ENCODE data around the gene ADAMTS20. TPM values are rescaled to one million over a fixed set of nuclear protein-coding genes. Genes with fewer than 3 reads are reported as not detected.
"Not testable (repeated sequence)": the region's sequence is repeated elsewhere in the genome, so short reads cannot be mapped to it uniquely, and the experiment has no call there.

The ADAMTS20 gene
- total and polyA plus RNA-seq, 8 donors = not detected

DNA sequence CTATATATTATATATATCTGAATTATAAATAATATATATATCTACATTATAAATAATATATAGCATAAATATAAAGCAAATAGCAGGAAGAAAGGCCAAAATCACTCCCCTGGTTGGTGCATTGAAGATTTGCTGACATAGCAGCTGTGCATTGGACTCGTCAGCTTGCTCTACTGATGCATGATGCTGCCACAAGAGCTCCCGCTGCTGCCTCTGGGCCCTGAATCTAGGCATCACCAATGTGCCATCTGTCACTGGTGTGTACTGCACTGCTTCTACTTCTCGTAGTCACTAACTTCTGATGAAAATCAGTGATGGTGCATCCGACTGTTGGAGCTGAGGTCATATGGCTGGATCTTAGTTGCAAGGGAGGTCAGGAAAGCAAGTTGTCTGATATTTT, 205.0 kb downstream of the ADAMTS20 start:
- no peak for DNase-seq
- no peak for ATAC-seq

DNA sequence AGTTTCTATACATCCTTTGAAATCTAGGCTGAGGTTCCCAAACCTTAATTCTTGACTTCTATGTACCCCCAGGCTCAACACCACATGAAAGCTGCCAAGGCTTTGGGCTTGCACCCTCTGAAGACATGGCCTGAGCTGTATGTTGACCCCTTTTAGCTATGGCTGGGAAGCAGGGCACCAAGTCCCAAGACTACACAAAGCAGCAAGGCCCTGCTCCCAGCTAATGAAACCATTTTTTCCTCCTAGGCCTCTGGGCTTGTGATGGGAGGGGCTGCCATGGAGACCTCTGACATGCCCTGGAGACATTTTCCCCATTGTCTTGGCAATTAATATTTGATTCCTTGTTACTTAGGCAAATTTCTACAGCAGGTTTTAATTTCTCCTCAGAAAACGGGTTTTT, 207.0 kb downstream of the ADAMTS20 start:
- intact Hi-C loops (cut with DNase I) = loop anchor here in 1 of 3 donors (10.0 kb wide), 1 partner anchor 860 kb away; no protein-coding TSS in a partner anchor
- FAIRE-seq (no peak), DNase-seq (no peak), ATAC-seq (no peak)
- Histone ChIP-seq H3K27me3 (no peaks in the 10 kb centered on the region), H3K27ac (no peak overlapping the region), H3K4me1 (no peaks in the 10 kb centered on the region), H3K4me3 (no peak overlapping the region), H3K9me3 (no peaks in the 10 kb centered on the region), H3K36me3 (no peaks in the 10 kb centered on the region)
- WGBS, 2 donors = 56 to 84% methylated on average over 1 of the region's 1 CpG
- TF ChIP-seq, protein P1, sequence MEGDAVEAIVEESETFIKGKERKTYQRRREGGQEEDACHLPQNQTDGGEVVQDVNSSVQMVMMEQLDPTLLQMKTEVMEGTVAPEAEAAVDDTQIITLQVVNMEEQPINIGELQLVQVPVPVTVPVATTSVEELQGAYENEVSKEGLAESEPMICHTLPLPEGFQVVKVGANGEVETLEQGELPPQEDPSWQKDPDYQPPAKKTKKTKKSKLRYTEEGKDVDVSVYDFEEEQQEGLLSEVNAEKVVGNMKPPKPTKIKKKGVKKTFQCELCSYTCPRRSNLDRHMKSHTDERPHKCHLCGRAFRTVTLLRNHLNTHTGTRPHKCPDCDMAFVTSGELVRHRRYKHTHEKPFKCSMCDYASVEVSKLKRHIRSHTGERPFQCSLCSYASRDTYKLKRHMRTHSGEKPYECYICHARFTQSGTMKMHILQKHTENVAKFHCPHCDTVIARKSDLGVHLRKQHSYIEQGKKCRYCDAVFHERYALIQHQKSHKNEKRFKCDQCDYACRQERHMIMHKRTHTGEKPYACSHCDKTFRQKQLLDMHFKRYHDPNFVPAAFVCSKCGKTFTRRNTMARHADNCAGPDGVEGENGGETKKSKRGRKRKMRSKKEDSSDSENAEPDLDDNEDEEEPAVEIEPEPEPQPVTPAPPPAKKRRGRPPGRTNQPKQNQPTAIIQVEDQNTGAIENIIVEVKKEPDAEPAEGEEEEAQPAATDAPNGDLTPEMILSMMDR (IDR thresholded peaks at IDR 0.05) = no peak

More for the DNA sequence above, 205.0 kb downstream of the ADAMTS20 start:
- H3K9me3 ChIP-seq = no peaks in the 10 kb centered on the region
- TF ChIP-seq, protein P1 (IDR thresholded peaks at IDR 0.05) = no peak
- no peak overlapping the region for H3K27ac ChIP-seq
- H3K4me1 ChIP-seq = no peaks in the 10 kb centered on the region
- no peak for FAIRE-seq
- no peak overlapping the region for H3K4me3 ChIP-seq
- H3K27me3 ChIP-seq = no peaks in the 10 kb centered on the region
- no peaks in the 10 kb centered on the region for H3K36me3 ChIP-seq
- intact Hi-C loops (cut with DNase I) = loop anchor here in 1 of 3 donors (10.0 kb wide), 1 partner anchor 862 kb away; no protein-coding TSS in a partner anchor
- 80 to 92% methylated on average over 4 of the region's 4 CpGs for WGBS, 2 donors

DNA sequence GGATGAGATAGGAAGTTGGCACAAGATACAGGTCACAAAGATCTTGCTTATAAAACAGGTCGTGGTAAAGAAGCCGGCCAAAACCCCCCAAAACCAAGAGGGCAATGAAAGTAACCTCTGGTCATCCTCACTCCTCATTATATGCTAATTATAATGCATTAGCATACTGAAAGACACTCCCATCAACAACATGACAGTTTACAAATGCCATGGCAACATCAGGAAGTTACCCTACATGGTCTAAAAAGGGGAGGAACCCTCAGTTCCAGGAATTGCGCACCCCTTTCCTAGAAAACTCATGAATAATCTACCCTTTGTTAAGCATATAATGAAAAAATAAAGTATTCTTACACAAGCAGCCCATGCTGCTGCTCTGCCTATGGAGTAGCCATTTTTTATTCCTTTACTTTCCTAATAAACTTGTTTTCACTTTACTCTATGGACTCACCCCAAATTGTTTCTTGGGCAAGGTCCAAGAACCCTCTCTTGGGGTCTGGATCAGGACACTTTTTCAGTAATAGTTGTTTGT, 210.2 kb downstream of the ADAMTS20 start:
- not testable (repeated sequence) for H3K27me3 ChIP-seq, H3K9me3 ChIP-seq, ATAC-seq, H3K4me1 ChIP-seq, DNase-seq, FAIRE-seq, H3K4me3 ChIP-seq, H3K27ac ChIP-seq, H3K36me3 ChIP-seq
- intact Hi-C loops (cut with DNase I) = loop anchor here in 1 of 3 donors (10.0 kb wide), 1 partner anchor 857 kb away; no protein-coding TSS in a partner anchor
- 76 to 84% methylated on average over 3 of the region's 3 CpGs for WGBS, 2 donors

DNA sequence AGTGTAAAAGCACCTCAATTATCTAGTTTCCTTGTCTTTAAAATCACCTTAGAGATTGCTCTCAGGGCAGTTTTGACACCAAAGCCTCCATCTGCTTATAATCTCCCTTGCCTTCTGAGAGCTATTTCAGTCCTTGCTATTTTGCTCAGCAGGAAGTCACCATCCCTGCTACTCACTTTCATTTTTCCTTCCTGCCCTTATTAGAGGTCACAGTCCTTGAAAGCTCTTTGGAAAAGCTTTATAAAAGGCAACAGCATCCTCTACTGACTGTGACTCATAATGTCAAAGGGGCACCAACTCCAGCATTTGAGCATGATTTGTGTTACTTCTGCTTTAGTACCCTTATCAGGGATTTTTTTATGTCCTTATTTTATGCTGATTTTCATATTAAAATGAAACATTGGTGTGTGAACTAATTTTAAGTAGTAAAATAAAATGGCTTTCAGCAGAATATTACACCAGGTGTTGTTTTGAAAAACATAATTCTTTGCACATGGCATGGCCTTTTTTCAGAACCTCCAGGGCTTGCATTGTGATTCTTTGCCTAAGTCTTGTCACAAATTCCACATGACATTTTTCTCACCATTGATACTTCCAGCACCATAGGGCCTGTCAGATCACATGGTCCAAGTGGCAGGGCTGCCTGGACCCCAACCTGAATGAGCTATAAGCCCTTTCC, 213.0 kb downstream of the ADAMTS20 start:
- DNase-seq (no peak), ATAC-seq (peak; percentile 71 to 95 (median 91)), FAIRE-seq (peak; percentile 51)
- intact Hi-C loops (cut with DNase I) = no loop called here
- H3K27ac ChIP-seq = peak overlapping the region in 1 of 4 donors; percentile 41
- H3K27me3 ChIP-seq = no peaks in the 10 kb centered on the region
- no peak overlapping the region for H3K4me3 ChIP-seq
- no peaks in the 10 kb centered on the region for H3K36me3 ChIP-seq
- TF ChIP-seq, protein P1 (IDR thresholded peaks at IDR 0.05) = no peak
- peaks cover 0 to 6% (median 0%) of the 10 kb centered on the region in 3 donors for H3K4me1 ChIP-seq
- no peaks in the 10 kb centered on the region for H3K9me3 ChIP-seq

DNA sequence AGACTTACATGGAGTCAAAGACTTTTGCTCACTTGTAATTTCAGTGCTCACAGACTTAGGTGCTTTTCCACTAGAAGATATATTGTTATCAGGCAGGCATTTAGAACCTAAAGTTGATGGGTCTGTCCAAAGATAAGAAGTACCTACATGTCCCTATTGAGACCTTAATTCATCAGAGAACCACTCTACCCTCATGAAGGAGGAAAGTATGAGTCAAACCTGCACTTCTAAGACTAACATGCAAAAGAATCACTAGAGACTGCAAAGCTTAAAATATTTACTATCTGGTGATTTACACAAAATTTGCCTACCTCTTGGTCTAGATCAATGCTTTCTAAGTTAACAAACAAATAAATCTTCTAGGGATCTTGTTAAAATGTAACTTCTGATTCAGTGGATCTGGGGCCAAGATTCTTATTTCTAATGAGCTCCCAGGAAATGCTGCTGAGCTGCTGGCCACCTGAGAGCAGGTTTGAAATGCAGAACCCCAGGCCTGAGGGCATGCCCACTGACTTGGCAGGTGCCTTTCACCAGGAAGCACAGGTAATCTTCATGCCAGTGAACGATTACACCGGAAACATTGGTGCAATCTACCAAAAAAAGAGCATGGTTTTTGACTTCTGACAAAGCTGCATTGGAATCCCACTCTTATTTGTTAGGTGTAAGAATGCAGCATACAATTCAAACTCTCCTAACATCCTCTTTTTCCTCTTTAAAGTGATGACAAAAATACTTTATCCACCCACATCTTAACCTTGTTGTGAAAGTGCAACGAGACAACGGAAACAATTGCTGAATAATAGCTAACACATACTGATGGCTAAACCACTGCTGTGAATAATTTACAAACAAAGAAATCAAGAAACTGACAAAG, 214.2 kb downstream of the ADAMTS20 start:
- 46 to 56% methylated on average over 4 of the region's 4 CpGs for WGBS, 2 donors
- peak in 3 of 4 donors; percentile 21 to 42 (median 31) for ATAC-seq

More for the DNA sequence above, 214.2 kb downstream of the ADAMTS20 start:
- Histone ChIP-seq H3K27me3 (no peaks in the 10 kb centered on the region), H3K27ac (peak overlapping the region in 1 of 4 donors; percentile 41), H3K36me3 (no peaks in the 10 kb centered on the region), H3K4me1 (peaks cover 0 to 6% (median 0%) of the 10 kb centered on the region in 3 donors), H3K9me3 (no peaks in the 10 kb centered on the region), H3K4me3 (no peak overlapping the region)
- TF ChIP-seq, protein P1 (IDR thresholded peaks at IDR 0.05) = no peak
- intact Hi-C loops (cut with DNase I) = no loop called here
- FAIRE-seq = no peak
- no peak for DNase-seq

Measured in pancreas (tissue), 10 donors.